Activated naive CD4-positive, alpha-beta T cell treated with anti-CD3 and anti-CD28 coated beads for 36 hours (primary cell): ENCODE measurements around the gene COL25A1. TPM values are rescaled to one million over a fixed set of nuclear protein-coding genes. Genes with fewer than 3 reads are reported as not detected.

Experiments
- CTCF ChIA-PET: fragments of 350-600 bp; sonication (Branson Sonifier 250); formaldehyde crosslinking; loops from one replicate; lab custom pipeline; 2021; ENCODE audit warnings: antibody characterized with exemption; lab: Charles Lee
- DNase-seq: peaks from one replicate; pipeline ENCODE4 v3.0.0-alpha.2; 2020
- H3K27ac Mint-ChIP-seq: one replicate; pipeline ENCODE4 v1.8.0; 2021; ENCODE audit warnings: mild to moderate bottlenecking, mixed read lengths
- H3K27me3 Mint-ChIP-seq: one replicate; pipeline ENCODE4 v1.8.0; 2021; ENCODE audit warnings: low read depth, mixed read lengths
- H3K36me3 Mint-ChIP-seq: one replicate; pipeline ENCODE4 v1.8.0; 2021; ENCODE audit warnings: low read depth, mixed read lengths
- H3K4me1 Mint-ChIP-seq: one replicate; pipeline ENCODE4 v1.8.0; 2021; ENCODE audit warnings: low read depth, mixed read lengths
- H3K4me3 Mint-ChIP-seq: one replicate; pipeline ENCODE4 v1.8.0; 2021; ENCODE audit warnings: mild to moderate bottlenecking, moderate library complexity, mixed read lengths
- H3K9me3 Mint-ChIP-seq: one replicate; pipeline ENCODE4 v1.8.0; 2021; ENCODE audit warnings: mixed read lengths
- intact Hi-C: fragments of 100-400 bp; cut with micrococcal nuclease; formaldehyde crosslinking; loops from one replicate; pipeline ENCODE4 v1.15.1; 2023
- total RNA-seq, 2 experiments: library from RNA; stranded (reverse); gene quantifications; one replicate each; pipeline ENCODE4 v1.2.3, GENCODE V29; 2021

The COL25A1 gene
- total RNA-seq, 2 experiments from 2014 or later: not detected

DNA sequence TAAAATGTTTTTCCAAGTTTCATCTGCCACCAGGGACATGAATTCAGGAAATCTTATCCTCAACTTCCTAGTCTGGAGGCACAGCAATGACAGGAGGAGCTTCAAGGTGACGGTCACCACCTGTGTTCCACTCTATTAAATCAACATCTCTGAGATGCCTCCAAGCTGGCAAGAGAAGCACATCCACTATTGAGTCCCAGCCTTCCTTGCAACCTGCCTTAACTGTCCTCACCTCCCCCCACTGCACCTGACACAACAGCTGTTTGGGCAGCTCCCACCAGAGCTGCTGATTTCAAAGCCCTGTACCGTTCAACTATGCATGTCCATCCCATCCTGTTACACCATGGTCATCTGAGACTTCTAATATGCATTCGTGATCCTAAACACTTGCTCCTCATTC, 123.4 kb downstream of the COL25A1 start:
- H3K4me3 Mint-ChIP-seq: no peak overlapping the region
- H3K36me3 Mint-ChIP-seq: no peaks in the 10 kb centered on the region
- no peaks in the 10 kb centered on the region for H3K4me1 Mint-ChIP-seq
- intact Hi-C loops: no loop called here
- no peak overlapping the region for H3K27ac Mint-ChIP-seq
- H3K9me3 Mint-ChIP-seq: no peaks in the 10 kb centered on the region
- DNase-seq: no peak
- CTCF ChIA-PET: no interaction called here
- peaks cover 5% of the 10 kb centered on the region for H3K27me3 Mint-ChIP-seq

DNA sequence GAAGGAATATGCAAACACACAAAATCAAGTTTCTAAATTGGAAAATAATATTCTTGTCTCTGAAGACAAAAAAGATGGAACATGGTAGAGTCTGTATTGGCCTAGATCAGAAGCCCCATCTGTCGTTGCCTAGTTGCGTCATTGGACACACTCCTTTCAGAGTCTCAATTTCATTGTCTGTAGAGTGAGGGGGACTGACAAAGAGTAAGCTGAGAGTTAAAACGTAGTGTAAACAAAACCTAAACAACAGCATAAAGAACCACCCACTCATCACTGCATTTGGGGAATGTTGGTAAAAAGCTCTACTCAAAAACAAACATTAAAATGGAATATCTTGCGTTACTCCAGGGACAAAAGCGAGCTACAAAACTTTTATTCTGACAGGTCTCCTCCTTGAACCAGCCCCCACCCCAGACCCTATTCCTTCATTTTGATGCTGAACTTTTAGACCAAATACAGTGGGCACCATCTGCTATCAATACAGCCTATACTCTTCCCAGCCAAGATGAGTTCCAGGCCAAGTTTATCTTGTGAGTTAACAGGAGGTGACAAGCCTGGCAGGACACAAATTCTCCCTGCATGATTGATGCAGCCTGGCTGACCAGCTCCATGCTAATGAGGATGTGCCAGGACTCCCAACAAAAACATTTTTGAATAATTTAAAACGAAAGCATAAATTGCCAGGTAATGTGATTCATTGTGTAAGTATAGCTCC, 125.2 kb downstream of the COL25A1 start:
- Mint-ChIP-seq H3K36me3 (no peaks in the 10 kb centered on the region), H3K4me1 (no peaks in the 10 kb centered on the region), H3K9me3 (no peaks in the 10 kb centered on the region), H3K27me3 (peaks cover 5% of the 10 kb centered on the region), H3K4me3 (no peak overlapping the region), H3K27ac (no peak overlapping the region)
- CTCF ChIA-PET: no interaction called here
- DNase-seq: no peak
- intact Hi-C loops: no loop called here

DNA sequence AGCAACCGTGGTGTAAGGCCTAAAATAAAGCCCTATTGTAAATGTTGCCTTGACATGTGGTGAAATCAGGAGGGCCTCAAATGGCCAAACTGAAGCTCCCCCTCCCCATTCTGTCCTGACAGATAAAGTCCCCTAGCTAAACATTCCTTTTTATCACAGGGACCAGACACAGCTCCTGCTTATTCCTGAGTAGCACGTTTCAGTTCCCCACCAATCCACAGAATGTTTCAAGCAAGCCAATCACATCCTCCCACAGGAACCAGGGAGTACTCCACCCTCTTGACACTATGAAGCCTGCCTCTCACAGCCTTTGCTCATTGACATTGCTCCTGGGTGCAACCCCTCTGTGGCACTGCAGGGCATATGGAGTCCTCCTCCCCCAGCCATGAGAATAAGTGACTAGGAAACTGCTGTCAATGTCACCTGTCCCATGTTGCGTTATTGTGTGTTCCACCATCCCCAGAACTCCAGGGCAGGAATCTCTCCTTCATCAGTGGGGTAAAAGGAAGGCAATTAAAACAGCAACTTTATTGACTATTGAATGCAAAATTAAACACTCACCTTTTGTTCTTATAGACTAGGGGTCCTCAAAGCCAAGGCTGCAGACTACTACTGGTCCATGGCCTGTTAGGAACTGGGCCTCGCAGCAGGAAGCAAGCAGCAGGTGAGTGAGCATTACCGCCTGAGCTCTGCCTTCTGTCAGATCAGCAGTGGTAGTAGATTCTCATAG, 128.1 kb downstream of the COL25A1 start:
- CTCF ChIA-PET: interaction anchor here (0.6 kb wide), 1 partner anchor 44 kb away, joined by 3 read pairs; no protein-coding TSS in a partner anchor
- Mint-ChIP-seq H3K4me3 (no peak overlapping the region), H3K27me3 (no peaks in the 10 kb centered on the region), H3K27ac (no peak overlapping the region), H3K36me3 (no peaks in the 10 kb centered on the region), H3K4me1 (no peaks in the 10 kb centered on the region), H3K9me3 (no peaks in the 10 kb centered on the region)
- intact Hi-C loops: no loop called here
- DNase-seq: no peak

DNA sequence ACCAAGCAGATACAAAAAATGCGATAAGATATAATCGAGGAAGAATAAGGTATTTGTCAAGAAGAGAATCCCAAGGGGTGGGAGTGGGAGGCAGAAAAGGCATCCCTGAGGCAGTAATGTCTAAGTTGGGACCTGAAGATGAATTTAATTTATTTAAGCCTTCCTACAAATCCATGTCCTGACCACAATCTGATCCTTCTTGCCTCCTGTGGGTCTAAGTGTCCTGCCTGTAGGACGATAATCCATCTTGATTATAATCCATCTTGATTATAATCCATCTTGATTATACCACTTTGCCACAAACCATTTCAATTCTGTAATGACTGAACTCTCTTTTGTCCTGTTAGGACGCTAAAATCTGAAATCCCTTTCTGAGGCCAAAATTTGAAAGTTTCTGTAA, 130.2 kb downstream of the COL25A1 start:
- Mint-ChIP-seq H3K27me3 (no peaks in the 10 kb centered on the region), H3K4me1 (no peaks in the 10 kb centered on the region), H3K4me3 (no peak overlapping the region), H3K9me3 (no peaks in the 10 kb centered on the region), H3K27ac (no peak overlapping the region), H3K36me3 (no peaks in the 10 kb centered on the region)
- DNase-seq: no peak
- intact Hi-C loops: no loop called here
- CTCF ChIA-PET: no interaction called here

DNA sequence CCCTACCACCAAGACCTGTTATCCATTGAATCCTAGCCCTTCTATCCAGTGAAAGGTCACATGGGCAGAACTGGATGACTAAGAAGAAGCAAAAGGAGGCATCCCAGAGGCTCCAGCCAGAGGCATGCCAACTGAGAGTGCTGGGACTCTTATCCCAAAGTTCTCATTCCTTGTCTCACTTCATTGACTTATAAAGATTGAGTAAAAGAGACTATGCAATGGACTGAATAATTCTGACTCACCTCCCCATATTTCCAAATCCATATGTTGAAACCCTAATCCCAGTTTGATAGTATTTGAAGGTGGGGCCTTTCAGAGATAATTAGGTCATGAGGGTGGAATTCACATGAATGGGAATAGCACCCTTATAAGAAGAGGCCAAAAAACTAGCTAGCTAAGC, 131.4 kb downstream of the COL25A1 start:
- no peaks in the 10 kb centered on the region for H3K27me3 Mint-ChIP-seq
- intact Hi-C loops: no loop called here
- H3K4me3 Mint-ChIP-seq: no peak overlapping the region
- no peak for DNase-seq
- H3K9me3 Mint-ChIP-seq: no peaks in the 10 kb centered on the region
- no peak overlapping the region for H3K27ac Mint-ChIP-seq
- no peaks in the 10 kb centered on the region for H3K36me3 Mint-ChIP-seq
- CTCF ChIA-PET: no interaction called here
- no peaks in the 10 kb centered on the region for H3K4me1 Mint-ChIP-seq

DNA sequence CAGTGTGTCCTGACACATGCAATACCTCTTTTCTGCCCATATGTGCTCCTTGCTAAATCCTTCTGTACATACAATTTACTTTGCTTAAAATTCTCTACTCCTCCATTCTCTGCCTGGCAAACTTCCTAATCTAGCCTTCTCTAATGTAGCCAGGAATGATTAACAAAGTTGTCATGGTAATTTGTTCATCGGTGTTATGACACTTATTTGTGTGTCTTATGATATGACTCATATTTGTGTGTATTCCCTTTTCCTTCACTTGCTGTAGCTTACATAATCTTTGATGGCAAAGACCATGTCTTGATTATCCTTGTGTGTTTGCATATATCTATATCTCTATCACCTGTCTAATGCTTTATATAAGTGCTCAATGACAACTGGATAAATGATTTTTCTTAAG, 133.3 kb downstream of the COL25A1 start:
- Mint-ChIP-seq H3K4me1 (no peaks in the 10 kb centered on the region), H3K9me3 (no peaks in the 10 kb centered on the region), H3K36me3 (no peaks in the 10 kb centered on the region), H3K27ac (no peak overlapping the region), H3K27me3 (no peaks in the 10 kb centered on the region), H3K4me3 (no peak overlapping the region)
- intact Hi-C loops: no loop called here
- DNase-seq: no peak
- CTCF ChIA-PET: interaction anchor here (0.6 kb wide), 1 partner anchor 356 kb away, joined by 3 read pairs; no protein-coding TSS in a partner anchor

DNA sequence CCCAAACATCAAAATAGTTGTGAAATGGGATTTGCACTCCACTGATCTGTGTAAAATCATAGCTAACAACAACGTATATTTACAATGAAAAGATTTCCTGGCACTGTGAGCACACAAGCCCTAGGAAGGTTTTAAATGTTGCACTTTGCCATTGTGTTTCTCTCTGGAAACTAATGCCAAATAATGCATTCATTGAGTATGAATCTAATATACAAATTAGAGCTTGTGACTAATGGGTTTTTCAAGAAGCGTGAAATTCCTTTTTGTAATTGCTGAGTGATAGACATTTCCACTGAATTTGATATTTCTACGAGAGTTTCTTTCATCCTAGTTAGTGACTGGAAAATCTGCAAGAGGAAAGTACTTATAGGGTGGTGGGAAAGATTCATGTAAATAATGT, 135.9 kb downstream of the COL25A1 start:
- intact Hi-C loops: no loop called here
- H3K36me3 Mint-ChIP-seq: no peaks in the 10 kb centered on the region
- DNase-seq: no peak
- H3K9me3 Mint-ChIP-seq: no peaks in the 10 kb centered on the region
- H3K27ac Mint-ChIP-seq: no peak overlapping the region
- H3K4me3 Mint-ChIP-seq: no peak overlapping the region
- no peaks in the 10 kb centered on the region for H3K27me3 Mint-ChIP-seq
- CTCF ChIA-PET: no interaction called here
- no peaks in the 10 kb centered on the region for H3K4me1 Mint-ChIP-seq

DNA sequence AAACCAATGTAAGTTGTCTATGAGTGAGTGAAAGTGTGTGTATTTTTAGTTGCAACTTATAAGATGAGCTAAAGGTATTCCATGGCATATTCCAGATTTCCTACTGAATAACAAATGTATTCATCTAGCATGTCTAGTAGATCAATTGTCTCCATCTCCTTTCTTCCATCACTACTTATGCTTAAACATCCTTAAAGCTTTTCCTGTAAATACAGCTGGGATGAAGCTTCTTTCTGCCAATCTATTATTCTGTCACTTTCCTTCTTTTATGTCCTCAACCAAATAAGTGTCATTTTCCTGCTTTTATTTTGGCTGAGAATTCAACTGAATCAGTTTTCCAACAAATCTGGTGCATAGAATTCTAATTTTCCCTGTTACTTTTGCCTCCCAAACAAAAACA, 136.3 kb downstream of the COL25A1 start:
- no peak overlapping the region for H3K4me3 Mint-ChIP-seq
- no peaks in the 10 kb centered on the region for H3K27me3 Mint-ChIP-seq
- no peaks in the 10 kb centered on the region for H3K36me3 Mint-ChIP-seq
- intact Hi-C loops: no loop called here
- no peaks in the 10 kb centered on the region for H3K4me1 Mint-ChIP-seq
- CTCF ChIA-PET: no interaction called here
- H3K9me3 Mint-ChIP-seq: no peaks in the 10 kb centered on the region
- H3K27ac Mint-ChIP-seq: no peak overlapping the region
- no peak for DNase-seq

DNA sequence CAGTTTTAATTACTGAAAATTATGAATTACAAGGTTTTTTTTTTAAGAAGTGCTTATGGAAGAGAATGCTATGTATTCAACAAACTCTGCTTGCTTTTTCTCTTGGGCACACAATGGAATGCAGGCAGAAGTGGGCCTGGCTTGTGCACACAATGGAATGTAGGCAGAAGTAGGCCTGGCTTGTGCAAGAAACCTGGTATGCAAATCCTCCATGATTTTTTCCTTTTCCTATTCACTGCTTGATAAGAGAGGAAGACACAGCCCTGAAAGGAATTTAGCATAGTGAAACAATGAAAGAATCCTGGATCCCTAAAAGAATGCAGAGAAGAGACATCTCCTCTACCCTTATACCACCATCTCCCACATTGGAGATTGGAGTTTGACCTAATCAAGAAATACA, 138.4 kb downstream of the COL25A1 start:
- CTCF ChIA-PET: no interaction called here
- Mint-ChIP-seq H3K27ac (no peak overlapping the region), H3K36me3 (no peaks in the 10 kb centered on the region), H3K9me3 (no peaks in the 10 kb centered on the region), H3K27me3 (no peaks in the 10 kb centered on the region), H3K4me1 (no peaks in the 10 kb centered on the region), H3K4me3 (no peak overlapping the region)
- DNase-seq: no peak
- intact Hi-C loops: no loop called here

DNA sequence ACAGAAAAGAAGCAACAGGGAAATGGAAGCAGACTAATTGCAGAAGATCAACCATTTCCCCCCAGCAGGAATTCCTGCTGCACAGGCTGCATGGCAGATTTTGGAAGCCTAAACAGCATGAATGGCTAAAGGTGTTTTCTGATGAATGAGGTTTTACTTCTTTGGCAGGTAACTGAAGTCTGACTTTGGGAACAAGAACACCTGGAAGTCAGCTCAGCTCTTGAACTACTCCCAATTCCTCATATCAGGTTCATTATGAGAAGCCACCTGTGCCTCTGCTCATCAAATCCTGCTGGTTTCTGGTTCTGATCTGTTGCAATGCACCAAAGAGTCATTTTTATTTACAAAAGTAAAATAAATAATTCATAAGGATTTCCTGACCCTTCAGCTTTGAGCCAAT, 139.0 kb downstream of the COL25A1 start:
- H3K27ac Mint-ChIP-seq: no peak overlapping the region
- H3K36me3 Mint-ChIP-seq: no peaks in the 10 kb centered on the region
- no peak for DNase-seq
- no peaks in the 10 kb centered on the region for H3K27me3 Mint-ChIP-seq
- H3K4me1 Mint-ChIP-seq: no peaks in the 10 kb centered on the region
- intact Hi-C loops: no loop called here
- H3K9me3 Mint-ChIP-seq: no peaks in the 10 kb centered on the region
- H3K4me3 Mint-ChIP-seq: no peak overlapping the region
- CTCF ChIA-PET: no interaction called here

DNA sequence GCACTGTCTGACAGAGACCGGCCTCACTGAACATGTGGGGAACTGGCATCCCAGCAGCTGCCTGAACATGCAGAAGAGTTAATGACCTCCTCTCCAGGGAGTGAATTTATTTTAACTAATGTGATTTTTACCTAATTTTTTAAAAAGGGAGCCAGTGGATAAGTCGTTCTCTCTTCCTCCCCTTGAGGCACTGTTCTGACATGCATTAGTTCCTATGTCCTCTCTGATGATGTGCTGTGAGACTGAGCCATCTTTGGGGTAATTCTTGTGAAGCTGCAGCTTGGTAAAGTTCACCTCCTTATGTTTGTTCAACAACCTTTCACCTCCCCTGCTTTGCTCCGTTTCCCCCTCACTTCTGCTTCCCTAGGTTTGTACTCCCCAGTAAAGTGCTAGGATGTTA, 139.7 kb downstream of the COL25A1 start:
- intact Hi-C loops: no loop called here
- Mint-ChIP-seq H3K27me3 (no peaks in the 10 kb centered on the region), H3K4me3 (no peak overlapping the region), H3K9me3 (no peaks in the 10 kb centered on the region), H3K4me1 (no peaks in the 10 kb centered on the region), H3K36me3 (no peaks in the 10 kb centered on the region), H3K27ac (no peak overlapping the region)
- no peak for DNase-seq
- CTCF ChIA-PET: interaction anchor here (0.6 kb wide), 1 partner anchor 81 kb away, joined by 4 read pairs; no protein-coding TSS in a partner anchor

DNA sequence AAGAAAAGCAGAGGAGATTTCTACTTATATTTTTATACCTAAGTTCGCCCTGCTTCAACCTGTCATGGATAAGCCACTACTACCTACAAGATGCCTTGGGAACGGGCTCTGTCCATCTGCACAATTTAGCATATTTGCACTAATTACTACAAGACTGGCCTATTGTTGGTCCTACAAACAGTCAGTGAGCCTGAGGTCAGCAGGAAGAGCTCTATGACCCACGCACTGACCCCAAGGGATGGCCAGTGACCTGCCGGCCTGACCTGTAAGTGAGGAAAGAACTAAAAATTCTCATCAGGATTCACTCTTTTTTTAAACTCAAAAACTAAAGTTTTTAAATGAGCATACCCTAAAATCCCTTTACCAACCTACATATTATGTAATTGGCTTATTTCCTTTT, 142.0 kb downstream of the COL25A1 start:
- DNase-seq: no peak
- no peak overlapping the region for H3K4me3 Mint-ChIP-seq
- no peaks in the 10 kb centered on the region for H3K36me3 Mint-ChIP-seq
- peaks cover 3% of the 10 kb centered on the region for H3K27me3 Mint-ChIP-seq
- CTCF ChIA-PET: no interaction called here
- intact Hi-C loops: no loop called here
- no peak overlapping the region for H3K27ac Mint-ChIP-seq
- H3K4me1 Mint-ChIP-seq: no peaks in the 10 kb centered on the region
- no peaks in the 10 kb centered on the region for H3K9me3 Mint-ChIP-seq

DNA sequence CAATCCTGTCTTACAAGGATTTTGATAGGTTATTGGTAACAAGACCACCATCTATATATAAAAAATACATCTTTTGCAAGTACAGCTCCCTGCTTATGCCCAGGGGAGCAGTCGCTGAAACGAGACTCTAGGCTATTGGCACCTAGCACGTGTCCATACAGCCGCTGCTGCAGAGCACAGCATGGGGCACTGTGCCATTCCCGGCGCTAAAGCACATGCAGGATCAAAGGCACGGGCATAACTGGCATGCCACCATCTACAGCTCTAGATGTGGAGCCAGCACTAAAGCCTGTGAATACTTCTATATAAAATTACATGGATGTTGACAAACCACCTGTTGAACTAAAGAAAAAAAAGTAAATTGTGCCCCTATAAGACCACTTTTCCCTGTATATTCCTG, 144.8 kb downstream of the COL25A1 start:
- Mint-ChIP-seq H3K36me3 (no peaks in the 10 kb centered on the region), H3K27ac (no peak overlapping the region), H3K9me3 (no peaks in the 10 kb centered on the region), H3K4me3 (no peak overlapping the region), H3K4me1 (no peaks in the 10 kb centered on the region), H3K27me3 (peaks cover 3% of the 10 kb centered on the region)
- CTCF ChIA-PET: no interaction called here
- intact Hi-C loops: no loop called here
- DNase-seq: no peak
